Stimulated activated CD4-positive, alpha-beta T cell treated with anti-CD3 and anti-CD28 coated beads, TNF-alpha, amount 100 ng/mL, for 1 hour (primary cell): ENCODE measurements around the gene BFSP2.

ENCODE experiments used
- DNase-seq, 3 donors: peaks; one replicate each; pipeline ENCODE4 v3.0.0-alpha.2; 2020; ENCODE audit warnings: low read depth in 3 of 3, low spot score in 1 of 3

BFSP2 gene, protein sequence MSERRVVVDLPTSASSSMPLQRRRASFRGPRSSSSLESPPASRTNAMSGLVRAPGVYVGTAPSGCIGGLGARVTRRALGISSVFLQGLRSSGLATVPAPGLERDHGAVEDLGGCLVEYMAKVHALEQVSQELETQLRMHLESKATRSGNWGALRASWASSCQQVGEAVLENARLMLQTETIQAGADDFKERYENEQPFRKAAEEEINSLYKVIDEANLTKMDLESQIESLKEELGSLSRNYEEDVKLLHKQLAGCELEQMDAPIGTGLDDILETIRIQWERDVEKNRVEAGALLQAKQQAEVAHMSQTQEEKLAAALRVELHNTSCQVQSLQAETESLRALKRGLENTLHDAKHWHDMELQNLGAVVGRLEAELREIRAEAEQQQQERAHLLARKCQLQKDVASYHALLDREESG

DNA sequence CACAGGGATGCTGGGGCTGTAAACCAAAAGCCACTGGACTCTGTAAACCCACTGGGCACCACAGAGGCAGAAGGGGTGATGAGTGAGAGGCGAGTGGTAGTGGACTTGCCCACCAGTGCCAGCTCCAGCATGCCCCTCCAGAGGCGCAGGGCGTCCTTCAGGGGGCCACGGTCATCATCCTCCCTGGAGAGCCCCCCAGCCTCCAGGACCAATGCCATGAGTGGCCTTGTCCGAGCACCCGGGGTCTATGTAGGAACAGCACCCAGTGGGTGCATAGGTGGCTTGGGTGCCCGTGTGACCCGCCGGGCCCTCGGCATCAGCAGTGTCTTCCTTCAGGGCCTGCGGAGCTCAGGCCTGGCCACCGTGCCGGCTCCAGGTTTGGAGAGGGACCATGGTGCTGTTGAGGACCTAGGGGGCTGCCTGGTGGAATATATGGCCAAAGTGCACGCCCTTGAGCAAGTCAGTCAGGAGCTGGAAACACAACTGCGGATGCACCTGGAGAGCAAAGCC lies at the start of gene BFSP2:
Gene BFSP2, plus strand, starts transcription at position 51 of the 510 bp plus-strand sequence. Its CDS starts 28 bp downstream, at position 79.
- no peak for DNase-seq

DNA sequence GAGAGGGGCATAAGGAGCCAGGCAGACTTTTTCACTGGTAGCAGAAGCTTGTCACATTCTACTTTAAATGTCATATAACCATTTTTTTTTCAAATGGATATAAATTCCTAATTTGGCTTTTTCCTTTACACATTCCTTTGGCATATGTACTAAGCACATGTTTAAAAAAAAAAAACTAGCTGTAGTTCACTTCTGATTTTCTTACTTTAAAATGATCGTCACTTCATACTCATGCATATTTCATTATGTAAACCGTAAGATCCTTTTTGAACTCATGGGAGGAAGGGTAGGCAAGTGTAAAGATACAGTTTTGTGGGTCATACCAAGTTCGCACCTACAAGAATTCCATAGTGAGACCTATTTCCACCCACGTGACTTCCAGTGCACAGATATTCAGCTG lies 45.1 kb upstream of the BFSP2 start:
- no peak for DNase-seq

DNA sequence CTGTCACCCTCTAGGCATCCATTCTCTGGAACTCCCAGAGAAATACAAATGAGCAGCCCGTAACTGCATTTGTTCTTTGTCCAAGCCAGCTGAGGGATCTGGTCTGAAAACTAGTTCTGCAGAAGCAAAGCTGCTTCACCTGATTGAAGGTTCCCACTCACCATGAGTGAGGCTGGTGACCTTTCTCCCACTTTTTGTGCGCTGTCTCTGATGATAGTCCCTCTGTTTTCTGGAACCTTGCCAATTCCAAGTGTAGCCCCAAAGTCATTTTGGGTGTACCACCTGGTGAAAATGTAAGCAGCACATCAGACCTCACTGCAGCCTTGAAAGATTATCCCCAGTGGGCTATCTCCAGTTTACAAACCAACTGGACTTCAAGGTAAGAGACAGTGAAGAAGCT lies 39.4 kb upstream of the BFSP2 start:
- DNase-seq = no peak

DNA sequence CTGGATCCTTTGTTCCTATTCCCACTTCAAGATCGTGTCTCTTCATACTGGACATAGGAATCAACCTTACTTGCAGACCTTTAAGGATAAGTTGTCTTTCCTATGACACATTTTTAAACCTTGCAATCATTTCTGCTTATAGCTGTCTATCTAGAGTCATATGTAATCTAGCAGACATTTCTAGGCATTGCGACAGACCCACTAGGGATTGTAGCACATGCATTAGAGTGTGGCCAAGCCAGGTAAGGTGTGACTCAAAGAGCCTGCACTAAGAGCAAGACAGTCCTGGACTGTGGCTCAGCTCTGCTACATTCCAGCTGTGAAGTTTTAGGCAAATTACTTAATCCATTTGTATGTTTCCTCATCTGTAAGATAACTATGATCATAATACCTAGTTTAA lies 38.8 kb upstream of the BFSP2 start:
- no peak for DNase-seq

DNA sequence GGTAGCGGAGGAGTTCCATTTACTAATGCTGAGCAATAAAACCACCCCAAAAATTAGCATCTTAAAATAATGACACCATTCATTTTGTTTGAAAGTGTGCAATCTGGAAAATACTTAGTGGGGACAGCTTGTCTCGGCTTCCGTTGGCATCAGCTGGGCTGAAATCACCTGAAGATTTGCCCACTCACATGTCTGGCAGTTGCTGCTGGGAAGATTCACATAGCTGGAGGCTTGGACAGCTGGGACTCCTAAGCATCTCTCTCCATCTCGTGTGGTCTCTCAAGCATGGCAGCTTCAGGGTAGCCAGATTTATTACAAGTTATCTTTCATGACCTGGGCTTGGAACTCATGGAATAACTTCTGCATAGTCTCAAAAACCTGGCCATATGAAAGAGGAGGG lies 38.4 kb upstream of the BFSP2 start:
- DNase-seq = no peak

DNA sequence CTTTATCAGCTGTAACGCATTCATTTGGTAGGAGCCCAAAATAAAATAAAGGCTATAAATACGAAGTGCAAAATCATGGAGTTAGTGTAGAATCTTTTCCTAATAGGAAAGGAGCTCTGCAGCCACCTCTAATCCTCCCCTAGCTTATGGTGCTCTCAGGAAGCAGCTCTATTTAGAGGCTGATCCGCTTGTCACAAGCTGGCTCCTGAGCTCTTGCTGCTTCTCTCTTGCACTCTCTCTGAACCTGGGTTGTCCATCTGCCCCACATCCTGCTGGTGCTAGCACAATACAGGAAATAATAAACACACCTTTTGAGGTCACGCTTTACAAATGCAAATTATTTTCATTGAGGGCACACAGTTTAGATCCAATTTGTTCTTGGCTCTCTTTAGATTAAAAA lies 37.3 kb upstream of the BFSP2 start:
- DNase-seq = no peak

- DNase-seq = no peak
These were observed 35.2 kb upstream of the BFSP2 start for GRCh38 chr3:133364704-133365103.

- no peak for DNase-seq
These were observed 32.9 kb upstream of the BFSP2 start for GRCh38 chr3:133366921-133367320.

DNA sequence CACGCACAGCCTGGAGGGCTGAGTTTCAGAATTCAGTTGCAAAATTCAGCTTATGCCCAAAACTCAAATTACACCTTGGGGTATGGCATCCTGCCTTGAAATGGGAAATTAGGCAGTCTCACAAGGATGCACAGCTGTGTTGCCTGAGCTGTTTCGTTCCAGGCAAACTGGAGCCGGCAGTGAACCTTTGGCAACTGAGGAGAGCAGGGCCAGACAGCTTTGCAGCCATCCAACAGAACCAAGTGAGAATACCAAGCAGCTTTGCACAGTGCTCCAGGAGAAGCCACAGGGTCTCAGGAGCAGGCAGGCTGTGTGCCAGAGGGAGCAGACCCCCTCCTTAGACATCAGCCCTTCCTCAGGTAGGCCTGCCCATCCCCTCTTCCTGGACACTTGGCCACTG lies 32.5 kb upstream of the BFSP2 start:
- DNase-seq = no peak

GRCh38 chr3:133367956-133368355 lies 31.9 kb upstream of the BFSP2 start:
- no peak for DNase-seq

DNA sequence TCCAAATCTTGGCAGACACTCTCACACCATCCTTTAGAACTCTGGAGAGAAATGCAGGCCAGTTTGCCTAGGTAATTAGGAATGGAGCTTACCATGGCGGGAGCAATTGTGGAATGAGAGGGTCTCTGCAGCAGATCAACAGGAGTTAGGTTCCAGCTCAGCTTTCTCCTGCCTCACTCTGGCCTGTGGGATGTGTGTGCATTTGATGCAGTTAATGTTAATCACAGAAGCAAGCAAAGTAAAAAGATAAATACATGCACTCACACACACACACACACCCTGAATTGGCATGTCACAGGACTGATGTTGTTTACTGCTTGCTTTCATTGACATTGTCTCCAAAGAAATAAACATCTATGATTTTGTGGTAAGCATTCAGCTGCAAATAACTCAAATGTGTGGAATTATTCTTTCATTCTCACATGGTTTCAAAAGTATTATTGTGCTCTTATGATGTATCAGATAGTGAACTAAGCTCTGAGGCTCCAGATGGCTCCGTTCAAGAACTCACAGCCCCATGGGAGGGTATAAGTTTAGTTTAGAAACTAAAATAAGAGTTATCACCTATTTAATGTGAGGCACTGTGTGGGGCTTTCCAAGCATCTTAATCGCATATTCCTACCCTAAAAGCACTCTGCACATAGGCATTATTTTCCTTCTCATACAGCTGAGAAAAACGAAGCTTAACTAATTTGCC lies 31.3 kb upstream of the BFSP2 start:
- no peak for DNase-seq

- DNase-seq = no peak
These were observed 30.8 kb upstream of the BFSP2 start for GRCh38 chr3:133369068-133369440.

- DNase-seq = no peak
These were observed 28.7 kb upstream of the BFSP2 start for GRCh38 chr3:133371181-133371580.

DNA sequence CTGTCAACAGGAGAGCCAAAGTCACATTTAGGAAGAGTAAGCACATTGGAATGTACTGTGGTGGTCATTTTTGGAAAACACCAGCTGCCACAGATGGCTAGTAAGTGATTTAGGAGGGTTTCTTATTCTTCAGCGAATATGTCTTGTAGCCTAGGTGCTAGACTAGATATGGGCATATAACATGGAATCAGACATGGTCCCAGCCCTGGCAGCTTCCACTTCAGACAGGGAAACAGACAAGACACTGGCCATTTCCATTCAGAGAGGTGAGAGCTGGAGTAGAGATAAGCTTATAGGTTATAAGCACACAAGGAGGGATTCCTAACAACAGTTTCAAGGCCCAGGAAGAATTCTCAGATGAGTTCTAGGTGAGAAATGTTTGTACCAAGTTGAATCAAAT lies 28.2 kb upstream of the BFSP2 start:
- DNase-seq = no peak

DNA sequence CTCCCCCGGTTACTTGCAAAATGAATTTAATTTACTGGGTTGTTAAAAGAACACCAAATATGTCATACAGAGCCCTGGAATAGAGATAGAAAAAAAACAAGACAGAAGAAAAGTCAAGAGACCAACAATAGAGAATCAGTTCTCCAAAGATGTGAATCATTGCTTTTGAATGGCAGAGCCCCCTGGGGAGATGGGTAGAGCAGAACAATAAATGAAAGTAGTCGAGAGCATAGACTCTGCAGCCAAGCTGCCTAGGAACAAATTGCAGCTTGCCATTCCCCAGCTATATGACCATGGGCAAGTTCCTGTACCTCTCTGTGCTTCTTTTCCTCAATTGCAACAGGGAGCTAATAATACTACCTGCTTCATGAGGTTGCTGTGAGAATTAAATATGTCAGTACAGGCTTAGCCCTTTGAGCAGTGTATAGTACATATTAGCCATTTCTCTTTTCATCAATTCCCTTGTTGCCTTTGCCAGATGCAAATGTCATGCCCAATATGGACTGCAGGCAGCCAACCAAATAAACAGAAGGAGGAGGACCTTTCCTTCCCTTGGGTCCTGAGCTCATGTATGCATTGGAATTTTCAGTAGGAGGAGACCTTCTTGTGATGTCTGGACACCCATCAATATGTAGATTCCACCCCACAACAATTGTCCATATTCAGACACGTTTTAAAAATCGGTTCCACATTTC lies 25.0 kb upstream of the BFSP2 start:
- DNase-seq = no peak

GRCh38 chr3:133375403-133375745 lies 24.5 kb upstream of the BFSP2 start:
- DNase-seq = no peak

DNA sequence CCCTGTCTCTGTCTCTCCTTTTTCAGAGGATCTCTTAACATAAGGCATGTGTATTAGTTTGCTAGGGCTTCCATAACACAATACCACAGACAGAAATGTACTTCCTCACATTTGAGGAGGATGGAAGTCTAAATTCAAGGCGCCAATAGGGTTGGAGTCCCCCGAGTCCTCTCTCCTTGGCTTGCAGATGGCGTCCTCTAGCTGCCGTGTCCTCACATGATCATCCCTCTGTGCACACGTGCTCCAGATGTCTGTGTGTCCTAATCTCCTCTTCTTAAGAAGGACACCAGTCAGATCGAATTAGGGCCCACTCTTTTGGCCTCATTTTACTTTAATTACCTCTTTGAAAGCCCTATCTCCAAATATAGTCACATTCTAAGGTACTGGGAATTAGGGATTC lies 23.0 kb upstream of the BFSP2 start:
- no peak for DNase-seq

DNA sequence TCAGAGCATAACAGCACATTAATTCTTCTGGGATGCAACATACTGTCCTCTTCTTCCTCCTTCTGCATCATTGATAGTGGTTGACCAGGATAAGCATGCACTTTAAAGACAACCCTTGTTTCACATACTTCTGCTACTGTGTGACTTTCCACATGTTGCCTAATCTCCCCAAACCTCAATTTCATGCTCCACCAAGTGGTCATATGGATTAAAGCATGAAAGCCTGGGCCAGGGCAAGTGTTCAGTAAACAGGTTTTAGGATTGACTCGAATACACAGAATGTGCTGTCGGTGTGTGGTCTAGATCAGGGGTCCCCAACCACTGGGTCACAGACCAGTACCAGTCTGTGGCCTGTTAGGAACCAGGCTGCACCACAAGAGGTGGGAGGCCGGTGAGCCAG lies 22.5 kb upstream of the BFSP2 start:
- DNase-seq = no peak

DNA sequence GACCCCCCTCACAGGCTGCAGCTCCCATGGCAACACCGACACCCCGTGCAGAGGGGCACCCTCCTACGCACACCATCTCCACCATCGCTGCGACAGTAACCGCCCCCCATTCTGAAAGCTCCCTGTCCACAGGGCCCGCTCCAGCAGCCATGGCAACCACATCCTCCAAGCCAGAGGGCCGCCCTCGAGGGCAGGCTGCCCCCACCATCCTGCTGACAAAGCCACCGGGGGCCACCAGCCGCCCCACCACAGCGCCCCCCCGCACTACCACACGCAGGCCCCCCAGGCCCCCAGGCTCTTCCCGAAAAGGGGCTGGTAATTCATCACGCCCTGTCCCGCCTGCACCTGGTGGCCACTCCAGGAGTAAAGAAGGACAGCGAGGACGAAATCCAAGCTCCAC lies 19.9 kb upstream of the BFSP2 start:
- no peak for DNase-seq

GRCh38 chr3:133380481-133381225 lies 19.2 kb upstream of the BFSP2 start:
- no peak for DNase-seq

- DNase-seq = no peak
These were observed 18.3 kb upstream of the BFSP2 start for GRCh38 chr3:133381346-133382109.
